ENCODE data around the gene PDHX. TPM values are rescaled to one million over a fixed set of nuclear protein-coding genes. Genes with fewer than 3 reads are reported as not detected.
A peak's percentile ranks its signal among the peaks of the same experiment; 100 is the strongest.

PDHX gene
- polyA plus RNA-seq, 3 donors: 9.3 to 19.5 (median 17.5) TPM

- H3K9me3 ChIP-seq (replicated peaks in 1 of 2; ENCODE audit: control insufficient read depth in 1 of 2, insufficient read depth in 1 of 2, low read length in 2 of 2): peaks cover 60 to 61% of the 10 kb centered on the region in 2 donors
These were observed 16.8 kb upstream of the PDHX start for GRCh38 chr11:34899633-34900016.

GRCh38 chr11:34904421-34904955 is 11.9 kb upstream of the PDHX start:
- H3K9me3 ChIP-seq (replicated peaks in 1 of 2; ENCODE audit: control insufficient read depth in 1 of 2, insufficient read depth in 1 of 2, low read length in 2 of 2): peaks cover 36 to 39% of the 10 kb centered on the region in 2 donors
- Mint-ChIP-seq H3K9me3 (peaks cover 17 to 44% (median 39%) of the 10 kb centered on the region in 7 donors), H3K4me1 (peaks cover 9% of the 10 kb centered on the region), H3K4me3 (no peak overlapping the region), H3K36me3 (peaks cover 13 to 30% of the 10 kb centered on the region in 2 donors), H3K27ac (peak overlapping the region in 2 of 7 donors; percentile 48 to 75), H3K27me3 (ENCODE audit: low read depth in 3 of 3) (no peaks in the 10 kb centered on the region)
- intact Hi-C loops (cut with micrococcal nuclease): no loop called here
- H3K79me2 ChIP-seq (ENCODE audit: insufficient read depth, low read length): peaks cover 78% of the 10 kb centered on the region
- no peaks in the 10 kb centered on the region for H3K4me1 ChIP-seq (ENCODE audit: control insufficient read depth in 1 of 2, insufficient read depth in 2 of 2, low read length in 2 of 2)
- H3K4me2 ChIP-seq (replicated peaks; ENCODE audit: extremely low read depth, low read length, poor library complexity, severe bottlenecking): no peak overlapping the region
- H3K27me3 ChIP-seq (ENCODE audit: control insufficient read depth in 2 of 2, insufficient read depth in 2 of 2, low read length in 2 of 2): no peaks in the 10 kb centered on the region
- WGBS (ENCODE audit: insufficient coverage): no CpG with 5 or more reads among the region's 3 CpGs
- H3K27ac ChIP-seq (ENCODE audit: low read depth in 1 of 2, low read length in 2 of 2): no peak overlapping the region
- DNase-seq: no peak
- TF ChIP-seq CTCF (IDR thresholded peaks at IDR 0.05): no peak
- no peak overlapping the region for H2AFZ ChIP-seq (ENCODE audit: insufficient read depth, low read depth, low read length, poor library complexity, severe bottlenecking)
- peaks cover 8% of the 10 kb centered on the region for H4K20me1 ChIP-seq (ENCODE audit: insufficient read depth, low read length)
- H3K9ac ChIP-seq (ENCODE audit: insufficient read depth, low read length, poor library complexity, severe bottlenecking): no peak overlapping the region
- H3K4me3 ChIP-seq (replicated peaks in 1 of 3; ENCODE audit: low read depth in 2 of 3, low read length in 3 of 3): no peak overlapping the region
- peaks cover 0 to 45% of the 10 kb centered on the region in 2 donors for H3K36me3 ChIP-seq (replicated peaks in 1 of 2; ENCODE audit: control insufficient read depth in 1 of 2, insufficient read depth in 2 of 2, low read length in 2 of 2)

More at GRCh38 chr11:34899633-34900016, 16.8 kb upstream of the PDHX start:
- Histone ChIP-seq H4K20me1 (ENCODE audit: insufficient read depth, low read length) (no peaks in the 10 kb centered on the region), H3K27ac (ENCODE audit: low read depth in 1 of 2, low read length in 2 of 2) (no peak overlapping the region), H3K27me3 (ENCODE audit: control insufficient read depth in 2 of 2, insufficient read depth in 2 of 2, low read length in 2 of 2) (no peaks in the 10 kb centered on the region), H3K36me3 (replicated peaks in 1 of 2; ENCODE audit: control insufficient read depth in 1 of 2, insufficient read depth in 2 of 2, low read length in 2 of 2) (peaks cover 0 to 63% of the 10 kb centered on the region in 2 donors), H3K79me2 (ENCODE audit: insufficient read depth, low read length) (peaks cover 55% of the 10 kb centered on the region), H3K4me1 (ENCODE audit: control insufficient read depth in 1 of 2, insufficient read depth in 2 of 2, low read length in 2 of 2) (no peaks in the 10 kb centered on the region), H3K9ac (ENCODE audit: insufficient read depth, low read length, poor library complexity, severe bottlenecking) (no peak overlapping the region), H3K4me2 (replicated peaks; ENCODE audit: extremely low read depth, low read length, poor library complexity, severe bottlenecking) (no peak overlapping the region), H2AFZ (ENCODE audit: insufficient read depth, low read depth, low read length, poor library complexity, severe bottlenecking) (no peak overlapping the region), H3K4me3 (replicated peaks in 1 of 3; ENCODE audit: low read depth in 2 of 3, low read length in 3 of 3) (peak overlapping the region in 1 of 3 experiments; percentile 1)
- H3K27ac Mint-ChIP-seq: no peak overlapping the region
- no peak for DNase-seq
- no peaks in the 10 kb centered on the region for H3K27me3 Mint-ChIP-seq (ENCODE audit: low read depth in 3 of 3)
- TF ChIP-seq CTCF (IDR thresholded peaks at IDR 0.05): no peak
- intact Hi-C loops (cut with micrococcal nuclease): loop anchor here in 1 of 2 donors (10.0 kb wide), 2 partner anchors 315 to 385 kb away; partner anchors contain the start of gene ELF5
- peaks cover 6% of the 10 kb centered on the region for H3K4me1 Mint-ChIP-seq
- no peak overlapping the region for H3K4me3 Mint-ChIP-seq
- WGBS (ENCODE audit: insufficient coverage): 100% methylated on average over 3 of the region's 5 CpGs
- H3K36me3 Mint-ChIP-seq: peaks cover 21 to 34% of the 10 kb centered on the region in 2 donors
- peaks cover 37 to 72% (median 65%) of the 10 kb centered on the region in 7 donors for H3K9me3 Mint-ChIP-seq
